Measurements from ENCODE around the gene MEOX1. TPM values are rescaled to one million over a fixed set of nuclear protein-coding genes. Genes with fewer than 3 reads are reported as not detected.
A peak's percentile ranks its signal among the peaks of the same experiment; 100 is the strongest.

MEOX1 gene
- total RNA-seq, 1 experiment from 2014 or later, result 0.84 TPM

GRCh38 chr17:43671031-43671692 lies 9.4 kb upstream of the MEOX1 start:
- Histone ChIP-seq H2AFZ (ENCODE audit: low read length) (no peak overlapping the region), H3K9me3 (ENCODE audit: low read length) (no peaks in the 10 kb centered on the region), H3K27ac (ENCODE audit: low read length) (no peak overlapping the region), H3K27me3 (ENCODE audit: low read length) (no peaks in the 10 kb centered on the region), H3K9me2 (replicated peaks; ENCODE audit: low read length) (no peaks in the 10 kb centered on the region), H3K4me3 (ENCODE audit: low read length) (no peak overlapping the region), H3K4me2 (ENCODE audit: low read length) (no peak overlapping the region), H4K20me1 (ENCODE audit: low read length) (no peaks in the 10 kb centered on the region), H3F3A (ENCODE audit: low read length, unreplicated experiment) (no peaks in the 10 kb centered on the region), H3K79me2 (ENCODE audit: low read length) (no peaks in the 10 kb centered on the region), H3K4me1 (ENCODE audit: insufficient read depth, low read length) (peaks cover 33% of the 10 kb centered on the region), H3K36me3 (ENCODE audit: low read depth, low read length) (no peaks in the 10 kb centered on the region), H3K9ac (ENCODE audit: low read length) (no peak overlapping the region)
- DNase-seq (peak; percentile 60), ATAC-seq (peak; percentile 16; the same call in 1 of the 2 replicates)
- no peak for TF ChIP-seq CTCF (conservative IDR thresholded peaks at IDR 0.05; ENCODE audit: low read depth, low read length)
- no peak for TF ChIP-seq EZH2phosphoT487 (IDR thresholded peaks at IDR 0.05; ENCODE audit: borderline replicate concordance, low read length)
- no peak for TF ChIP-seq EZH2 (IDR thresholded peaks at IDR 0.05; ENCODE audit: low read length, unreplicated experiment)
- BruUV-seq (replicated peaks), result no TSS peak
- ChIA-PET CTCF (interaction anchor here (0.5 to 1.8 kb wide), 3 partner anchors 18 to 95 kb away, joined by 3 to 11 read pairs (median 6); no protein-coding TSS in a partner anchor), POLR2A (ENCODE audit: unreplicated experiment) (interaction anchor here (0.6 kb wide), 1 partner anchor 92 kb away, joined by 3 read pairs; no protein-coding TSS in a partner anchor)
- intact Hi-C loops (cut with micrococcal nuclease), result no loop called here

GRCh38 chr17:43670645-43671030 lies 8.9 kb upstream of the MEOX1 start:
- ATAC-seq, result no peak
- TF ChIP-seq EZH2phosphoT487 (IDR thresholded peaks at IDR 0.05; ENCODE audit: borderline replicate concordance, low read length), result no peak
- no peak for TF ChIP-seq EZH2 (IDR thresholded peaks at IDR 0.05; ENCODE audit: low read length, unreplicated experiment)
- no peak for TF ChIP-seq CTCF (conservative IDR thresholded peaks at IDR 0.05; ENCODE audit: low read depth, low read length)
- POLR2A ChIA-PET (ENCODE audit: unreplicated experiment), result interaction anchor here (0.6 kb wide), 1 partner anchor 92 kb away, joined by 3 read pairs; no protein-coding TSS in a partner anchor
- no peaks in the 10 kb centered on the region for H3K9me2 ChIP-seq (replicated peaks; ENCODE audit: low read length)
- H3K79me2 ChIP-seq (ENCODE audit: low read length), result no peaks in the 10 kb centered on the region
- no peak overlapping the region for H2AFZ ChIP-seq (ENCODE audit: low read length)
- no peaks in the 10 kb centered on the region for H3F3A ChIP-seq (ENCODE audit: low read length, unreplicated experiment)
- peaks cover 33% of the 10 kb centered on the region for H3K4me1 ChIP-seq (ENCODE audit: insufficient read depth, low read length)
- H4K20me1 ChIP-seq (ENCODE audit: low read length), result no peaks in the 10 kb centered on the region
- H3K27me3 ChIP-seq (ENCODE audit: low read length), result no peaks in the 10 kb centered on the region
- H3K36me3 ChIP-seq (ENCODE audit: low read depth, low read length), result no peaks in the 10 kb centered on the region
- H3K4me2 ChIP-seq (ENCODE audit: low read length), result peak overlapping the region; percentile 42
- no peak overlapping the region for H3K27ac ChIP-seq (ENCODE audit: low read length)
- CTCF ChIA-PET, result interaction anchor here (1.8 kb wide), 1 partner anchor 94 kb away, joined by 11 read pairs; no protein-coding TSS in a partner anchor
- no peak overlapping the region for H3K4me3 ChIP-seq (ENCODE audit: low read length)
- no peak for DNase-seq
- intact Hi-C loops (cut with micrococcal nuclease), result no loop called here
- H3K9me3 ChIP-seq (ENCODE audit: low read length), result no peaks in the 10 kb centered on the region
- no TSS peak for BruUV-seq (replicated peaks)
- no peak overlapping the region for H3K9ac ChIP-seq (ENCODE audit: low read length)

Data from PC-3 (cell line).